Transverse colon (tissue), 4 donors: ENCODE measurements around the gene ASIC2. TPM values are rescaled to one million over a fixed set of nuclear protein-coding genes. Genes with fewer than 3 reads are reported as not detected.

ENCODE experiments used
- DNase-seq: peaks from one replicate; pipeline ENCODE4 v3.0.0-alpha.2; 2019
- H3K27ac ChIP-seq, 4 donors: fragments of 200-600 bp; sonication (generic); 2 replicates each; pipeline ENCODE4 v1.5.1; 2016 to 2018; ENCODE audit warnings: inconsistent platforms in 4 of 4
- H3K27me3 ChIP-seq: fragments of 200-600 bp; sonication (generic); 2 replicates; pipeline ENCODE4 v1.5.1; 2017; ENCODE audit warnings: inconsistent platforms
- H3K36me3 ChIP-seq, 4 donors: fragments of 200-600 bp; sonication (generic); 2 replicates each; pipeline ENCODE4 v1.5.1; 2017 to 2019; ENCODE audit warnings: inconsistent platforms in 4 of 4
- H3K4me1 ChIP-seq, 4 donors: fragments of 200-600 bp; sonication (generic); 2 replicates each; pipeline ENCODE4 v1.5.1; 2017 to 2020; ENCODE audit warnings: inconsistent platforms in 4 of 4
- H3K4me3 ChIP-seq, 4 donors: fragments of 200-600 bp; sonication (generic); 1 replicate in 1 of 4; 2 replicates in 3 of 4; pipeline versions ENCODE4 v1.5.1 to v1.6.1; 2017 to 2019; ENCODE audit warnings: inconsistent platforms in 4 of 4
- H3K9me3 ChIP-seq, 2 donors: fragments of 200-600 bp; sonication (generic); 2 replicates each; pipeline ENCODE4 v1.5.1; 2017 to 2019; ENCODE audit warnings: inconsistent platforms in 2 of 2
- EP300 ChIP-seq: sonication (generic); formaldehyde crosslinking; IDR thresholded peaks from one replicate; pipeline ENCODE4 v1.6.1; 2017; ENCODE audit warnings: antibody characterized with exemption, low read depth
- POLR2A ChIP-seq: fragments of 450-650 bp; IDR thresholded peaks from one replicate; pipeline ENCODE4 v1.6.1; 2016; ENCODE audit warnings: antibody characterized with exemption, mild to moderate bottlenecking, moderate library complexity
- POLR2AphosphoS5 ChIP-seq, 3 donors: sonication (generic); formaldehyde crosslinking; IDR thresholded peaks; one replicate each; pipeline ENCODE4 v1.6.1; 2016; ENCODE audit warnings: antibody characterized with exemption in 3 of 3
- WGBS, 2 donors: methylation state at CpG; one replicate each; pipeline ENCODE4 v1.1.5; 2018; ENCODE audit warnings: low coverage in 1 of 2; 5-methylcytosine and 5-hydroxymethylcytosine counted together
- in situ Hi-C, 4 donors: fragments of 200-750 bp; cut with MboI; loops; one replicate each; pipeline versions ENCODE4 v1.15.0 to v1.15.1; 2017; ENCODE audit warnings: low sequenced_read_pairs in 3 of 4, low pct_ligation_motif_present in 1 of 4, low pct_unique_long_range_greater_than_20kb in 1 of 4
- intact Hi-C: fragments of 100-400 bp; cut with DNase I; formaldehyde crosslinking; loops from one replicate; pipeline ENCODE4 v1.15.1; 2023; ENCODE audit warnings: low total_unique reads
- total RNA-seq, 4 donors: library from RNA; depleted of rRNA; stranded (reverse); fragments of >200 nt; gene quantifications; one replicate each; pipeline ENCODE4 v1.1.0, GENCODE V29; 2016
- TF ChIP-seq, protein P1 (sequence below), 5 experiments: fragments of 200-600 bp in 3 of 5; fragments of 450-650 bp in 2 of 5; sonication (generic) in 3 of 5; IDR thresholded peaks; 1 replicate in 2 of 5; 2 replicates in 3 of 5; pipeline ENCODE4 v1.5.1; 2016 to 2017; ENCODE audit warnings: antibody characterized with exemption in 5 of 5, inconsistent platforms in 3 of 5, mild to moderate bottlenecking in 2 of 5, moderate library complexity in 1 of 5

The ASIC2 gene
- total RNA-seq, 4 donors from 2014 or later = 0.16 to 0.55 TPM; not detected in 2

DNA sequence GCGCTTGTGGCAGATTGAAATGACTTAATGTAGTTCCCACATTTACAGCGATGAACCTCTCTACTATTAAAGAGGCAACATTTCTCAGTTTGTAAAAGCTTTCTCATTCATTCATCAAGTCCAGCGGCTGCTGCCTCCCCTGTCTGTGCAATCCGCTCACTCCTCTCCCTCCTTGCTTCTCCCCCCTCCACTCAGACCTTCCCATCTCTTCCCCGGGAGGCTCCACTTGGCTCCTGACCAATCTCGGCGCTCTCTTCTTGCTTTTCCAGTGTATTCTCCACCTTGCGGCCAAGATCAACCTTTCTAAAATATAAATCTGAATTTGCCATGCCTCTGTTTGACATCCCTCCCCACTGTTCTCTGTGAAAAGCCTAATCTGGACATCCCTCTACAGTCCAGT, 117.5 kb downstream of the ASIC2 start:
- in situ Hi-C loops (loop anchor here in 1 of 4 donors (25.0 kb wide), 1 partner anchor 162 kb away; no protein-coding TSS in a partner anchor), intact Hi-C loops (no loop called here)
- no peaks in the 10 kb centered on the region for H3K4me1 ChIP-seq
- H3K9me3 ChIP-seq = no peaks in the 10 kb centered on the region
- H3K27ac ChIP-seq = no peak overlapping the region
- TF ChIP-seq POLR2AphosphoS5 (IDR thresholded peaks at IDR 0.05) = no peak
- TF ChIP-seq, protein P1, sequence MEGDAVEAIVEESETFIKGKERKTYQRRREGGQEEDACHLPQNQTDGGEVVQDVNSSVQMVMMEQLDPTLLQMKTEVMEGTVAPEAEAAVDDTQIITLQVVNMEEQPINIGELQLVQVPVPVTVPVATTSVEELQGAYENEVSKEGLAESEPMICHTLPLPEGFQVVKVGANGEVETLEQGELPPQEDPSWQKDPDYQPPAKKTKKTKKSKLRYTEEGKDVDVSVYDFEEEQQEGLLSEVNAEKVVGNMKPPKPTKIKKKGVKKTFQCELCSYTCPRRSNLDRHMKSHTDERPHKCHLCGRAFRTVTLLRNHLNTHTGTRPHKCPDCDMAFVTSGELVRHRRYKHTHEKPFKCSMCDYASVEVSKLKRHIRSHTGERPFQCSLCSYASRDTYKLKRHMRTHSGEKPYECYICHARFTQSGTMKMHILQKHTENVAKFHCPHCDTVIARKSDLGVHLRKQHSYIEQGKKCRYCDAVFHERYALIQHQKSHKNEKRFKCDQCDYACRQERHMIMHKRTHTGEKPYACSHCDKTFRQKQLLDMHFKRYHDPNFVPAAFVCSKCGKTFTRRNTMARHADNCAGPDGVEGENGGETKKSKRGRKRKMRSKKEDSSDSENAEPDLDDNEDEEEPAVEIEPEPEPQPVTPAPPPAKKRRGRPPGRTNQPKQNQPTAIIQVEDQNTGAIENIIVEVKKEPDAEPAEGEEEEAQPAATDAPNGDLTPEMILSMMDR (IDR thresholded peaks at IDR 0.05) = no peak
- no peak for TF ChIP-seq EP300
- TF ChIP-seq POLR2A = no peak
- DNase-seq = no peak
- H3K27me3 ChIP-seq = no peaks in the 10 kb centered on the region
- 53 to 54% methylated on average over 8 of the region's 8 CpGs for WGBS, 2 donors
- H3K4me3 ChIP-seq = no peak overlapping the region
- H3K36me3 ChIP-seq = no peaks in the 10 kb centered on the region

DNA sequence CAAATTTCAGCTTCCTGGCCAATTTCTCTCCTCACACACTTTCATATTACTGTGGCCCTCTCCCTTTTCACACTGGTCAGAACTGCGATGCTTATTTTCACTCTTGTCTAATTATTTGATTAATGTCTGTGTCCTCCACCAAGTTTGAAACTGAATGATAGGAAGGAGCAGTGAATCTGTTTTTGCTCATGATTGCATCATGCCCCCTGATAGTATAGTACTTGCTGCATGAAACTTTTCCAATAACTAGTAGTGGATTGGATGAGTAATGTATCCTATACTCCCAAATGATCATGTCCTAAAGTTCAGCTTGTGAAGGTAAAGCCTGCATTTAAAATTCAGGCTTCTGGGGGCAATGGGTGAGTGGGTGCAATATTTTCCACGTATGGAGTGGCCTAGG, 121.2 kb downstream of the ASIC2 start:
- no peaks in the 10 kb centered on the region for H3K27me3 ChIP-seq
- H3K4me1 ChIP-seq = no peaks in the 10 kb centered on the region
- DNase-seq = no peak
- no peak overlapping the region for H3K27ac ChIP-seq
- no peaks in the 10 kb centered on the region for H3K9me3 ChIP-seq
- no peak overlapping the region for H3K4me3 ChIP-seq
- WGBS, 2 donors = 71% methylated on average over 1 to 2 of the region's 2 CpGs
- in situ Hi-C loops = no loop called here
- intact Hi-C loops = no loop called here
- TF ChIP-seq EP300 = no peak
- TF ChIP-seq, protein P1 (IDR thresholded peaks at IDR 0.05) = no peak
- no peak for TF ChIP-seq POLR2AphosphoS5 (IDR thresholded peaks at IDR 0.05)
- H3K36me3 ChIP-seq = no peaks in the 10 kb centered on the region

DNA sequence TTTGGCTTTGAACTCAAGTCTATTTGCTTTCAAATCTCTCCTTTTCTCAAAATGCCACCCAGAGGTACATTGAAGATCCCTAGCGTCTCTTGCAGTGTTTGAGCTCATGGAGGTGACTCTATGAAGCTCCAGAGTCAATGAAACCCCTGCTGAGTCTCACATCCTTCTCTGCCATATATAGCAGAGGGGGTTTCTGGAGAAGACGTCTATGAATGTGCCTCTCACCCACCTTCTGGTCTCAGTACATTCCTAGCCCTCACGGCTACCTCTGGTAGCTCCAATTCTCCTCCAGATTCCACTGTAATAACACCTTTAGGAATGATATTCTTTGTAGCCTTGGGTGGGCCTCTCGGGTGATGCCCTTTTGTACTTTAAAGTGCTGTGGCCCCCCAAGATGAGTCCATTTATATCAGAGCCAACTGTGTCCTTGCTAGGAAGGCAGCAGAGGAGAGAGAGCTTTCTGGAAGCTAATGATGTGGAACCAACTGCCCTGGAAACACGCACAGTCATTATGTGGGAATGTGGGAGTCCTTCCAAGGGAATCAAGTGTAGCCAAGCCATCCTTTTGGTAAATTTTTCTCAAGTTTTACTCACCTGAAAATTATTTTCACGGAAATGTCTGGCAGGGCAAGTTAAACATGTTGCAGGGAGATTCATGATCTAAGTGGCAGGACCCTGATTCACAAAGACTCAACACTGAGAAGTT, 123.4 kb downstream of the ASIC2 start:
- intact Hi-C loops = no loop called here
- no peak for TF ChIP-seq POLR2AphosphoS5 (IDR thresholded peaks at IDR 0.05)
- no peak for TF ChIP-seq POLR2A
- TF ChIP-seq, protein P1 (IDR thresholded peaks at IDR 0.05) = no peak
- TF ChIP-seq EP300 = no peak
- DNase-seq = no peak
- Histone ChIP-seq H3K4me1 (no peaks in the 10 kb centered on the region), H3K4me3 (no peak overlapping the region), H3K27ac (no peak overlapping the region), H3K9me3 (no peaks in the 10 kb centered on the region), H3K27me3 (no peaks in the 10 kb centered on the region), H3K36me3 (no peaks in the 10 kb centered on the region)
- 69 to 72% methylated on average over 2 to 6 of the region's 6 CpGs for WGBS, 2 donors
- in situ Hi-C loops = no loop called here

DNA sequence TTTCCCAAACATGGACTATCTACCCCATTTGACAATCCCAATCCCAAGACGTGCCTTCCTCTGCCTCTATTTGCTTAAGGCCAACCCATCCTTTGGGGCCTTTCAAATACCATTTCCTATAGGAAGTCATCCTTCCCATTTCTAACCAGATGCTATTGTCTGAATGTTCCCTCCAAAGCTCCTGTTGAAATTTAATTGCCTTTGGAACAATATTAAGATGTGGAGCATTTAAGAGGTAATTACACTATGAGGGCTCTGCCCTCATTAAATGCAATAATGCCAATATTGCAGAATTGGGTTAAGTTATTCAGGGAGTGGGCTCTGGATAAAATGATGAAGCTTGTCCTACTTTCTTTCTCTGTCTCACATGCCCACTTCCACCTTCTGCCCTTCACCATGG, 125.4 kb downstream of the ASIC2 start:
- no peak for DNase-seq
- in situ Hi-C loops = no loop called here
- intact Hi-C loops = no loop called here
- Histone ChIP-seq H3K9me3 (no peaks in the 10 kb centered on the region), H3K4me1 (no peaks in the 10 kb centered on the region), H3K4me3 (no peak overlapping the region), H3K27ac (no peak overlapping the region), H3K27me3 (no peaks in the 10 kb centered on the region), H3K36me3 (no peaks in the 10 kb centered on the region)
- TF ChIP-seq, protein P1 (IDR thresholded peaks at IDR 0.05) = no peak
- TF ChIP-seq POLR2A (no peak), POLR2AphosphoS5 (IDR thresholded peaks at IDR 0.05) (no peak), EP300 (no peak)
- 41% methylated on average over 1 of the region's 1 CpG; no CpG with 5 or more reads in 1 of the 2 donors for WGBS, 2 donors
